HS-5 (cell line): ENCODE measurements around the gene CCDC47.
A peak's percentile ranks its signal among the peaks of the same experiment; 100 is the strongest.
"Not testable (repeated sequence)": the region's sequence is repeated elsewhere in the genome, so short reads cannot be mapped to it uniquely, and the experiment has no call there.

ENCODE experiments used
- DNase-seq: peaks from one replicate; pipeline ENCODE4 v3.0.0-alpha.2; 2012; ENCODE audit warnings: low read depth

The CCDC47 gene, protein sequence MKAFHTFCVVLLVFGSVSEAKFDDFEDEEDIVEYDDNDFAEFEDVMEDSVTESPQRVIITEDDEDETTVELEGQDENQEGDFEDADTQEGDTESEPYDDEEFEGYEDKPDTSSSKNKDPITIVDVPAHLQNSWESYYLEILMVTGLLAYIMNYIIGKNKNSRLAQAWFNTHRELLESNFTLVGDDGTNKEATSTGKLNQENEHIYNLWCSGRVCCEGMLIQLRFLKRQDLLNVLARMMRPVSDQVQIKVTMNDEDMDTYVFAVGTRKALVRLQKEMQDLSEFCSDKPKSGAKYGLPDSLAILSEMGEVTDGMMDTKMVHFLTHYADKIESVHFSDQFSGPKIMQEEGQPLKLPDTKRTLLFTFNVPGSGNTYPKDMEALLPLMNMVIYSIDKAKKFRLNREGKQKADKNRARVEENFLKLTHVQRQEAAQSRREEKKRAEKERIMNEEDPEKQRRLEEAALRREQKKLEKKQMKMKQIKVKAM

DNA sequence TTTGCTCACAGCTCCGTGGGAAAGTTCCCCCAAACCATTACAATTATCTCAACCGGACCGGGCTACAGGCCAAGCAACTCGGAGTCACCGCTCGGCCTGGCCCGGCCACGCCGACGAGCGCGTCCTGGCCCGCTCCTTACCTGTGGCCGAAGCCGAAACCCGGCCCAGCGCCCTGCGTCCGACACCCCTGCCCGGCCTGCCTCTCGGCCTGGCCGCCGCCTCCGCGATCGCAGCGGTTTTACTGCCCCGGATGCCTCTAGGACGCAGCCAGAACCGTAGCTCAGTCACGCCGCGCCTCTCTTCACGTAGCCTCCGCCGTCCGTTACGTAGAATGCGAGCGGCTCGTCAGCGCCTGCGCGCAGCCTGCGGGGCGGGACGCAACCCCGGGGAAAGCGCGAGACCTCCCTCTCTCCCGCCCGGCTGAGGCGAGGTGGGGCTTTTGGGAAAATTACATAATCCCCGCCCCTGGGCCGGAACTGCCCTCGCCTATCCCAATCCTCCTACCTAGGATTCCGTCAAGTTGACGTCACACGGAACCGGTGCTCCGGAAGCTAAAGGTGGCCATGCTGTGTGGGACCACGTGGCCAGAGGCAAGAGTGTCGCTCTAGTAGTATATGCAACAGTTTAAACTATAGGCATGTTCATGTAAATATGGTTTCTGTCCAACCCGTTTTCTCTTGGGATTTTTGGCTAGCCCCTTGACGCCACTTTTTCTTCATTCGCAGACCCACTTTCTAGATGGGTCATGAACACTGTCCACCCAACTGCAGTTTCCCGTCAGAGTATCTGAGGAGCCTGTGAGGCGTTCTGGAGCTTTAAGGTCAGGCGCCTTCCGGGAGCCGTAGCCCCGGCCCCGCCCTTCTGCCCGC is at the start of gene CCDC47:
Gene CCDC47 (minus strand): TSS at position 326 of the 869 bp plus-strand sequence. CDS start 7,422 bp downstream, outside the sequence.
- peak; percentile 98 for DNase-seq

DNA sequence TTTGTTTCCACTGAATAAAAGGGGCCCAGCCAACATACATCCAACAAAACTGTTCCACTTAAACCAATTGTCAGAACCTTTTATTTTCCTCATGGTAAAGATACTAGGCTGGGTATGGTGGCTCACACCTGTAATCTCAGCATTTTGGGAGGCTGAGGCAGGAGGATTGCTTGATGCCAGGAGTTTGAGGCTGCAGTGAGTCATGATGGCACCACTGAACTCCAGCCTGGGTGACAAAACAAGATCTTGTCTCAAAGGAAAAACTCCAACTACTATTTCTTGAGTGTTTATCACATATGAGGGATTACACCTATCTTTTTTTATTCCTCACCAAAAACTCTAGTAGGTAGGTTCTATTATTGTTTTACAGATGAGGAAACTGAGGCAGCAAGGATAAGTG is 49.1 kb upstream of the CCDC47 start:
- no peak for DNase-seq

DNA sequence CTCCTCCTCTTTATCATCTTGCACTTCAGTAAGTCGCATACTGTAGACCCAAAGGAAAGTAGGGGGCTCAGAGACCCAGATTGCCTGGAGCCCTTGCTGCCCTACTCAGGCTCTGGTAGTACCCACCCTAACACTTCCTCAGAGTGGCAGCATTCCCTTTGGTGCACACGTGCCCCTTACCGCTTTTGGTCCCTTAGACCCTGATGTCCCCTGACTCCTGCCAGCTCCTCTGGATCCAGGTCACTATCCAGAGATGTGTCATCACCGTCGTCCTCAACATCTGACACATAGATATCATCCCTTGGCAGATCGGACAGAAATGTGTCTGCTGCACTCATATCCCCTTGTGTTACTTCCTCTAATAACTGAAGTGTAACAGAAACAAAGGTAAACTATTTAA is 48.4 kb upstream of the CCDC47 start:
- DNase-seq: no peak

GRCh38 chr17:63820963-63821561 is 47.7 kb upstream of the CCDC47 start:
- DNase-seq: no peak

GRCh38 chr17:63819585-63820537 is 46.5 kb upstream of the CCDC47 start:
- no peak for DNase-seq

GRCh38 chr17:63819131-63819530 is 45.7 kb upstream of the CCDC47 start:
- no peak for DNase-seq

DNA sequence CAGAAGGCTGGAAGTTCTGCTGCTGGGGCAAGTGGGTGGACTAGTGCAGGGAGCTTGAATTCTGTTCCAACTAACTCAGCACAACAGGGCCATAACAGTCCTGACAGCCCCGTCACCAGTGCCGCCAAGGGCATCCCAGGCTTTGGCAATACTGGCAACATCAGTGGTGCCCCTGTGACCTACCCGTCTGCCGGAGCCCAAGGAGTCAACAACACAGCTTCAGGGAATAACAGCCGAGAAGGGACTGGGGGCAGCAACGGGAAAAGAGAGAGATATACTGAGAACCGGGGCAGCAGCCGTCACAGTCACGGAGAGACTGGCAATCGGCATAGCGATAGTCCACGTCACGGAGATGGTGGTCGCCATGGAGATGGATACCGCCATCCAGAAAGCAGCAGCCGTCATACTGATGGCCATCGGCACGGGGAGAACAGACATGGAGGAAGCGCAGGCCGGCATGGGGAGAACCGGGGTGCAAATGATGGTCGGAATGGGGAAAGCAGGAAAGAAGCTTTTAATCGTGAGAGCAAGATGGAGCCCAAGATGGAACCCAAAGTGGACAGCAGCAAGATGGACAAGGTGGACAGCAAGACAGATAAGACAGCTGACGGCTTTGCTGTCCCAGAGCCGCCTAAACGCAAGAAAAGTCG is 44.5 kb upstream of the CCDC47 start:
- DNase-seq: no peak

DNA sequence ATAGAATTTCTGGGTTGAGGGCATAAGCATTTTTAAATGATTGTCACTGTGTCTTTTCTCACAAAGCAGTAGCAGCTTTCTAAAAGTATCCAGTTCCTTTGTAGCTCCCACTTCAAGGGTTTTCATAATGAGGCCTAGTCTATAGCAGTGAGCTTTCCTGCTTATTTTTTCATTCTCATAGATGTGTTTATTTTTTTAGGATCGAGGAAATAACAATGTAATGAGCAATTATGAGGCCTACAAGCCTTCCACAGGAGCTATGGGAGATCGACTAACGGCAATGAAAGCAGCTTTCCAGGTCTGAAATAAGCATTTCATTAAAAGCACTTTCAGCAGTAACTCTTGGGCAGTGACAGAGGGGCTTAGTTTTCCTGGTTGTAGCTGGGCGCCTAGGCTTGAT is 43.3 kb upstream of the CCDC47 start:
- no peak for DNase-seq

GRCh38 chr17:63816123-63816522 is 42.7 kb upstream of the CCDC47 start:
- DNase-seq: no peak

DNA sequence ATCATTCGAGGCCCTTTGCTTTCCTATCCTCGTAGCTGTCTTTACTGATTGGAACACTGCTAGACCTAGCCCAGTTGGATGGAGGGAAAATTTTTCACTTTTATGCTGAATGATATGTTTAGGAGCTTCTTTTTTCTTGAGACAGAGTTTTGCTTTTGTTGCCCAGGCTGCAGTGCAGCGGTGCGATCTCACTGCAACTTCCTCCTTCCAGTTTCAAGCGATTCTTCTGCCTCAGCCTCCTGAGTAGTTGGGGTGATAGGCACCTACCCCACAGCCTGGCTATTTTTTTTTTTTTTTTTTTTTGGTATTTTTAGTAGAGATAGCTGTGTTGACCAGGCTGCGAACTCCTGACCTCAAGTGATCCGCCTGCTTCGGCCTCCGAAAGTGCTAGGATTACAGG is 36.6 kb upstream of the CCDC47 start:
- DNase-seq: no peak

- no peak for DNase-seq
Observed at GRCh38 chr17:63805591-63805990, 32.2 kb upstream of the CCDC47 start.

DNA sequence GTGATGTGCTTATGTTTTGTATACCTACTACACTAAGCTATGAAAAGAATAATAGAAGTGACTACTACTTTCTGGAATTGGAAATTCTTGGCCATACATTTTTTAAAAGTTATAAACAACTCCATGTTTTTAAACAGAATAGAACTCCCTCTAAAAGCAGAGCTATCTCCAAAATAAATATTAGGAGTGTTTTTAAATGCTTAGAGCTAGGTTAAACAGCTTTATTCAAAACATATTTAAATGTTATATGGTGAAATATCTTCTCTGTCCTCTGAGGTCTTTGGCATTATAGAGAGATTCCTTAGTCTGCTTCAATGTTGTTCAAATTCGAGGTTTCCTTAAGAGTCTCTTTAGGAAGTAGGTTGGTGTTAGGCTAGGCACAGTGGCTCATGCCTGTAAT is 30.9 kb upstream of the CCDC47 start:
- DNase-seq: no peak

DNA sequence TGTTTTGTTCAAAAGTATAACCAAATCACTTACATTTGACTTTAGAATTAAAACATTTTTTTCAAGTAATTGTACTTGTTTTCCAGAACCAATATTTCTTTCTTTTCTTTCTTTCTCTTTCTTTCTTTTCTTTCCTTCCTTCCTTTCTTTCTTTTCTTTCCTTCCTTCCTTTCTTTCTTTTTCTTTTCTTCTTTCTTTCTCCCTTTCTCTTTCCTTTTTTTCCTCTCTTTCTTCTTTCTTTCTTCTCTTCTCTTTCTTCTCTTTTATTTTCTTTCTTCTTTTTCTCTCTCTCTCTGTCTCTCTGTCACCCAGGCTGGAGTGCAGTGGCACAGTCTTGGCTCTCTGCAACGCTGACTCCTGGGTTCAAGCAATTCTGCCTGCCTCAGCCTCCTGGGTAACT is 27.4 kb upstream of the CCDC47 start:
- no peak for DNase-seq

- no peak for DNase-seq
Observed at GRCh38 chr17:63798572-63799106, 25.2 kb upstream of the CCDC47 start.

DNA sequence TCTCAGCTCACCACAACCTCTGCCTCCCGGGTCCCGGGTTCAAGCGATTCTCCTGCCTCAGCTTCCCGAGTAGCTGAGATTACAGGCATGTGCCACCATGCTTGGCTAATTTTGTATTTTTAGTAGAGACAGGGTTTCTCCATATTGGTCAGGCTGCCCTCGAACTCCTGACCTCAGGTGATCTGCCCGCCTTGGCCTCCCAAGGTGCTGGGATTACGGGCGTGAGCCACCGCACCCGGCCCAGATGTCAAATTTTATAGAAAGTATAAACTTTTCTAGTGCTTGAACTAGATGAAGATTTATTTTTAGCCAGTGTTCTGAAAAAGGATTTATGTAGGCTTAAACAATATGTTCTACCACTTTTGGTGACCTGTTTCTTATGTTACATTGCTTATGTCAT is 23.0 kb upstream of the CCDC47 start:
- DNase-seq: not testable (repeated sequence)

DNA sequence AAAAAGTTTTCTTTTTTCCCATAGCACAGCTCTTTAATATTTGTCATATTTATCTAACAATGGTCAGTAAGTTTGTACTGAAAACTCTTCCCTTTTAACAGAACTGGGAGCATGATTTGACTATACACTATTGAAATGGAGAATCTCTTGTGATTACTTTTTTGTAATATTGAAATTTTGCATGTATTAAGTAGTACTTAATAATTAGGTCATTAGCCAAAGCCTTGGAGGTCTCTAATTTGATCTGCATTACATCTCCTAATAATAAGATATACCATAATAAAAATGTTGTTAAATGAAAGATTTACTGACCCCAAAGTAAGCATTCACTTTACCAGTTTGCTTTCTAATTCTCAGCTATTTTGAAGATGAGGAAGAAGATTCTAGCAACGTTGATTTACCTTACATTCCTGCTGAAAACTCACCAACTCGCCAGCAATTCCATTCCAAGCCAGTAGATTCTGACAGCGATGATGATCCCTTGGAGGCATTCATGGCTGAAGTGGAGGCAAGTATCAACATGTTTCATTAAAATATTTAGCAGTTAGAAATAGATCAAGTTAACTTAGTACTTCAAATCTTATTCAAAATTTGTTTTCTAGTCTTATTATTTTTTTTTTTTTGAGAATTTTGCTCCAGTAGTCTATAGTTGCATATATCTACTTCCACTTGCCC is 18.8 kb upstream of the CCDC47 start:
- no peak for DNase-seq

DNA sequence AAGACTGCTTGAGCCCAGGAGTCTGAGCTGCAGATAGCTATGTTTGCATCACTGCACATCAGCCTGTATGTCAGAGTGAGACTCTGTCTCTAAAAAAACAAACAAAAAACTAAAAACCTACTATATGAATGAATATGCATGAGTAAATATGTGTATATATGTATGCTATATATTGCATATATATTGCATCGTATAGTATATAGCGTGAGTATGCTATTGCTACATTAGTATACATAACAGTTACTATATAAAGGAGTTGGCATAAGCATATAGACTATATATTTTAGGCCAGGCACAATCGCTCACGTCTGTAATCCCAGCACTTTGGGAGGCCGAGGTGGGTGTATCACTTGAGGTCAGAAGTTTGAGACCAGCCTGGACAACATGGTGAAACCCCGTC is 16.7 kb upstream of the CCDC47 start:
- DNase-seq: no peak

- no peak for DNase-seq
Observed at GRCh38 chr17:63786971-63787711, 13.7 kb upstream of the CCDC47 start.

- no peak for DNase-seq
Observed at GRCh38 chr17:63786117-63786516, 12.7 kb upstream of the CCDC47 start.
